GM21619 (cell line): ENCODE data around the gene CHD3.
"Not testable (repeated sequence)": the region's sequence is repeated elsewhere in the genome, so short reads cannot be mapped to it uniquely, and the experiment has no call there.

Source experiments
- ATAC-seq: cut with Tn5 transposase; IDR thresholded peaks from one replicate; pipeline ENCODE4 v1.9.1; 2021; ENCODE audit not compliant: unreplicated experiment

CHD3 gene

GRCh38 chr17:7931709-7932482, 43.3 kb downstream of the CHD3 start, which contains the start of the genes CNTROB and TRAPPC1:
Gene CNTROB (plus strand): TSS chr17:7932206. CDS start chr17:7933080, 874 bp downstream.
Gene TRAPPC1 (minus strand): TSS chr17:7931946. CDS start chr17:7931829, 117 bp downstream.
- ATAC-seq = peak; percentile 85

DNA sequence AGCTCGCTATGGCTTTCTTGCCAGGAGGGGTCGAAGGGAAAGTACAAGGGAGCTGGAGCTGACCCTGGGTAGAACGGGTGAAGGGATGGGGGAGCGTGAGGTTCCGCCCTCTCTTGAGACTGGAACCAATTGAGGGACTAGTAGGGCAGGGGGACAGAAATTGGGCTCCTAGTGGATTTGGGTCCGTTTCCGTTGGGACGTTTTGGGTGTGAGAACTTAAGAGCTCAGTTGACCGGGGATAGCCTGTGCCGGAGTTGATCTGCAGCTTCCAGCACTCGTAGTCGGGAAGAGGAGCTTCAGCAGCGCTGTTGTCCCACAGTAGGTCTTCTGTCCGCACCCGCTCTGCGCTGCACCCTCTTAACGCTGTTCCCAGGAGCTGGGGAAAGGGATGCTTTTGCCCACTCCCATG, 43.9 kb downstream of the CHD3 start:
- no peak for ATAC-seq

DNA sequence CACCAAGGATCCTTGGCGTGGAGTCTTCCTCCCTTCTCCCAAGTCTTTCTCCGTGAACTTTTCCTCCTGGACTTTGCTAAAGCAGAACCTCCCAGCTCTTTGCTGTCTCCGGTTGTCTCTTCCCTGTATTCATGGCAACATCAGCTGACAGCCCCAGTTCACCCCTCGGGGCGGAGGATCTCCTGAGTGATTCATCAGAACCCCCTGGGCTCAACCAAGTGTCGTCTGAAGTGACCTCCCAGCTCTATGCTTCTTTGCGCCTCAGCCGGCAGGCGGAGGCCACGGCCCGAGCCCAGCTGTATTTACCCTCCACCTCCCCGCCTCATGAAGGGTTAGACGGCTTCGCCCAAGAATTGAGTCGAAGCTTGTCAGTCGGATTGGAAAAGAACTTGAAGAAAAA, 44.4 kb downstream of the CHD3 start:
- ATAC-seq = no peak

DNA sequence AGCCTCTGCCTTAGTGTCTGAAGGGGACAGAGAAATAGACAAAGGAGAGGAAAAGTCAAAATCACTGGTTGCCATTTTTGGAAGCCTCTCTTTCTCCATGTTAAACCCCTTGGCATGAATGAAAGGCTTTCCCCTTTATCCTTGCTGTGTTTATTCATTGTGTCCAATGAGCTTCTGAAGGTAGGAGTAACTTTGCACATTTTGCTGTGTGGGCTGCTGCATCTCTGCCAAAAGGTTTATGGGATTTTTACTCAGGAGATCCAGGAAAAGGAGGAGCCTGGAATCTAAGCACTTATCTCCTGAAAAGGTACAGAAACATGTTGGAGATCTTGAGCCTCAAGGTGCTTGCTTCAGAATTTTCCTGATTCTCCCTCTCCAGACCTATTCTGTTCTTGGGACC, 47.3 kb downstream of the CHD3 start:
- ATAC-seq = no peak

DNA sequence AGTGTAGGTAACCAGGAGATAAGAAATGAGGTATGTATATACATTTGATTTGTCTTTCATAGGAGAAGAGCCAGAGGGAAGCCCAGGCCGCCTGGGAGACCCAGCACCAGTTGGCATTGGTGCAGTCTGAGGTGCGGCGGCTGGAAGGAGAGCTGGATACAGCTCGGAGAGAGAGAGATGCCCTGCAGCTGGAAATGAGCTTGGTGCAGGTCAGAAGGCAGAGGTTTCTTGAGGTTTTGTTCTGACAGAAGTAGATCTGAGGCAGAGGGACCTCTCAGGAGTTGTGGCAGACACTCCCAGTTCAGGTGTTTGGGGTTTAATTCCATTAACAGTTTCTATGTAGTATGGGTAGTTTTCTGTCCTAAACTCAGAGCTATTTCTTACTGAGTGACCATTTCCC, 51.4 kb downstream of the CHD3 start:
- no peak for ATAC-seq

GRCh38 chr17:7940743-7941142, 52.2 kb downstream of the CHD3 start:
- no peak for ATAC-seq

DNA sequence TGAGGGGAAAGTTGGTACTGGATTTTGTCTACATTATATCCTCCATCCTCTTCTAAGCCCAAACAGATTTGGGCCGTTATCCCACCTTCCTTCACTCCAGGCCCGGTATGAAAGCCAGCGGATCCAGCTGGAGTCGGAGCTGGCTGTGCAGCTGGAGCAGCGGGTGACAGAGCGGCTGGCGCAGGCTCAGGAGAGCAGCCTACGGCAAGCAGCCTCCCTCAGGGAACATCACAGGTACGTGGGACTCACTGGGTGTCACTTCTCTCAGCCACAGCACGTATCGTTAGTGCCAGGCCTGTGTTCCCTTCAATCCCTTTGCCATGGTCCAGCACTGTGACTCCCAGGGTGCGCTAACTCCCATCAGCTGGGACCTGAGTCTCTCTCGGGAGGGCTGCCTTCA, 54.7 kb downstream of the CHD3 start:
- ATAC-seq = no peak

- no peak for ATAC-seq
Measured at GRCh38 chr17:7944326-7944725, 55.7 kb downstream of the CHD3 start.

DNA sequence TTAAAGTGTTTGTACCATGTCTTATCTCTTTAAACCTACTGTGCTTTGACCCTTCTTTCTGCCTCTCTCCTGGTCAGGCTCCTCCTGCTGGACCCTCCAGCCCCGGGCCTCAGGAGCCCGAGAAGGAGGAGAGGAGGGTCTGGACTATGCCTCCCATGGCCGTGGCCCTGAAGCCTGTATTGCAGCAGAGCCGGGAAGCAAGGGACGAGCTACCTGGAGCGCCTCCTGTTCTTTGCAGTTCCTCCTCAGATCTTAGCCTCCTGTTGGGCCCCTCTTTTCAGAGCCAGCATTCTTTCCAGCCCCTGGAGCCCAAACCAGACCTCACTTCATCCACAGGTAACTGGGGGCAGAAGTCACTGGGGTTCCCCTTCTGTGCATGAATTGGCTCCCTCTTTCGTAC, 57.1 kb downstream of the CHD3 start:
- no peak for ATAC-seq

- ATAC-seq = no peak
Measured at GRCh38 chr17:7946441-7946840, 57.9 kb downstream of the CHD3 start.

- no peak for ATAC-seq
Measured at GRCh38 chr17:7947651-7948050, 59.1 kb downstream of the CHD3 start.

DNA sequence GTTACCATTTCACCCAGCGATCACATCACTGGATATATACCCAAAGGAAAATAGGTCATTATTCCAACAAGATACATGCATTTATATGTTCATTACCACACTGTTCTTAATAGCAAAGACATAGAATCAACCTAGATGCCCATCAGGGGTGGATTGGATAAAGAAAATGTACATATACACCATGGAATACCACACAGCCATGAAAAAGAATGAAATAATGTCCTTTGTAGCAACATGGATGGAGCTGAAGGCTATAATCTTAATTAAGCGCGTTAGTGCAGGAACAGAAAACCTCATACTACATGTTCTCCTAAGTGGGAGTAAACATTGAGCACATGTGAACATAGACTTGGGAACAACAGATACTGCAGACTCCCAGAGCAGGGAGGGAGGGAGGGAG, 62.0 kb downstream of the CHD3 start:
- ATAC-seq = no peak

- ATAC-seq = peak; percentile 74
Measured at GRCh38 chr17:7951143-7951792, 62.7 kb downstream of the CHD3 start.

DNA sequence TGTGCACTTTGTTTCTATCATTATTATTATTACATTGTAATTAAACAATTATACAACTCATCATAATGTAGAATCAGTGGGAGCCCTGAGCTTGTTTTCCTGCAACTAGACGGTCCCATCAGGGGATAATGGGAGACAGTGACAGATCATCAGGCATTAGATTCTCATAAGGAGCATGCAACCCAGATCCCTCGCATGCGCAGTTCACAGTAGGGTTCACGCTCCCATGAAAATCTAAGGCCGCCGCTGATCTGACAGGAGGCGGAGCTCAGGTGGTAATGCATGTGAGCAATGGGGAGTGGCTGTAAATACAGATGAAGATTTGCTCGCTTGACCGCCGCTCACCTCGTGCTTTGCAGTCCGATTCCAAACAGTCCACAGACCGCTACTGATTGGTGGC, 64.7 kb downstream of the CHD3 start:
- ATAC-seq = not testable (repeated sequence)

DNA sequence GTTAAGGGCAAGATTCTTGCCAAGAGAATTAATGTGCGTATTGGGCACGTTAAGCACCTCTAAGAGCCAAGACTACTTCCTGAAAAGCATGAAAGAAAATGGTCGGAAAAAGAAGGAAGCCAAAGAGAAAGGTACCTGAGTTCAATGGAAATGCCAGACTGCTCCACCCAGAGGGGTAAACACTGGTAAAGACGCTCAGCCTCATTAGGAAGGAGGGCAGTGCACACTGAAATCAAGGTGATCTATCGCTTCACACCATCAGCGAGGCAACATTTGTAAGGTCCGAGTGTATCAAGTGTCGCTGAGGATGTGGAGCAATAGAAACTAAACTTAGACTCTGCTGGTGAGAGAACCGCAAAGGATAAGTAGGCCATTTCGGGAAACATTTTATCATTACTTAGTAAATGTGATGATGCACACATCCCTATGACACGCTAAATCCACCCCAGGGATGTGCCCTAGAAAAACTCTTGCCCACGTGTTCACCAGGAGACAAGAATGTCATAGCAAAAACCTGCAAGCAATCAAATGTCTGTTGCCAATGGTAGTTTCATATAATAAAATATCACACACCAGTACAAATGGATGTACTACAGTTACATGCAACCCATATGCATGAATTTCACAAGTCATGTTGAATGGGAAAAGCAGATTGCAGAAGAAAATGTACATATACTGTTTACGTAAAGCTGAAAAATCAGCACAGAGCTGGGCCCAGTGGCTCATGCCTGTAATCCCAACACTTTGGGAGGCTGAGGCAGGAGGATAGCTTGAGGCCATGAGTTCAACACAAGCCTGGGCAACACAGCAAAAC, 67.0 kb downstream of the CHD3 start:
- ATAC-seq = no peak

- no peak for ATAC-seq
Measured at GRCh38 chr17:7956228-7956965, 67.8 kb downstream of the CHD3 start.

- no peak for ATAC-seq
Measured at GRCh38 chr17:7959503-7960253, 71.1 kb downstream of the CHD3 start.

DNA sequence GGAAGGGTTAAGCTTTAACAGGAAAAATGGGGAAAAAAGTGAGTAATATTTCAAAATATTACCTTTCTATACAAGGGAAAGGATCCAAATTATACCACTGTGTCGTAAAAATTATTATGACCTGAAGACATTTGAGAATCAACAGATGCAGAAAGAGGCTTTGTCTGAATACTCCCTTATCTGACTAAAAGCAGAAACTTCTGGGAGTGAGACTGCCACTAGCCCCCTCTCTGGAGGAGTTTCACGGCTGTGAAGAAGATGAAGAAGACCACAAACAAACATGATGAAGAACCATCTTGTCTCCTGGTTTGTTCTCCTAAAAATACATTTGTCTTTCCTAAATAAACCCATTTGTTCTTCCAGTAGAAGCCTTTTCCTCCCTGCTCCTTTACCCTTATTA, 72.8 kb downstream of the CHD3 start:
- no peak for ATAC-seq
